HT1080 (cell line): ENCODE results near the gene IGSF22. TPM values are rescaled to one million over a fixed set of nuclear protein-coding genes. Genes with fewer than 3 reads are reported as not detected.
"Not testable (repeated sequence)": the region's sequence is repeated elsewhere in the genome, so short reads cannot be mapped to it uniquely, and the experiment has no call there.

Source experiments
- DNase-seq: peaks from one replicate; pipeline ENCODE4 v3.0.0-alpha.2; 2015; ENCODE audit warnings: low read depth
- total RNA-seq: library from RNA; depleted of rRNA; stranded (reverse); fragments of >200 nt; shearing (Covaris generic); gene quantifications from 2 replicates; pipeline ENCODE4 v1.2.3, GENCODE V29; 2014; rRNA removed

The IGSF22 gene
- total RNA-seq, 1 experiment from 2014 or later: not detected

DNA sequence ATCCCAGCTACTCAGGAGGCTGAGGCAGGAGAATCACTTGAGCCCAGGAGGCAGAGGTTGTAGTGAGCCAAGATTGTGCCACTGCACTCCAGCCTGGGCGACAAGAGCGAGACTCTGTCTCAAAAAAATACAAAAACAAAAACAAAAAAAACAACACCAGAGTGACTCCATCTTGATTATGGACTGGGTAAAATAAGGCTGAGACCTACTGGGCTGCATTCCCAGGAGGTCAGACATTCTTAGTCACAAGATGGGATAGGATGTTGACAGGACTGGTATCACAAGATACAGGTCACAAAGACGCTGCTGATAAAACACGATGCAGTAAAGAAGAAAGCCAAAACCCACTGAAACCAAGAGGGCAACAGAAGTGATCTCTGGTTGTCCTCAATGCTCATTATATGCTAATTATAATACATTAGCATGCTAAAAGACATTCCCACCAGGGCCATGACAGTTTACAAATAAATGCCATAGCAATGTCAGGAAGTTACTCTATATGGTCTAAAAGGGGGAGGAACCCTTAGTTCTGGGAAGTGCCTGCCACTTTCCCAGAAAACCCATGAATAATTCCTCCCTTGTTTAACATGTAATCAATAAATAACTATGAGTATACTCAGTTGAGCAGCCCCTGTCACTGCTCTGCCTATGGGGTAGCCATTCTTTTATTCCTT, 34.4 kb downstream of the IGSF22 start:
- not testable (repeated sequence) for DNase-seq

DNA sequence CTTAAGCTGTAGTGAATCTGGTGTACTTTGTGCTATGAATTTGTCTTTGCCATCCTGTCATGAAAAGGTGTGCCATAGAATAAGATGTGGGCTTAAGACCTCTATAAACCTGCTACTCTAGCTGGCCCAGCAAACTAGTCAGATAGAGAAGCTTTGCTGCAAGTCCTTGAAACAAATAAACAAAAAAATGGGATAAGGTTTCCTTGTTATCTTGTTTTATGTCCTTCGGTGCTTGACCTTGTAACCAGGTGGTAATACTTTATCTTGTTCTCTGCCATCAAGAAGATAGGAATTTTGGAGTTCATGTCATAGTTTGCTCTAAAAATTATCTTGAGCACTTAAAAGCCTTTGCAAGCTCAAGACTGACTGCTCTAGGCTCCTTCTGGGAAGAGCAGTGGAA, 41.7 kb downstream of the IGSF22 start:
- no peak for DNase-seq

DNA sequence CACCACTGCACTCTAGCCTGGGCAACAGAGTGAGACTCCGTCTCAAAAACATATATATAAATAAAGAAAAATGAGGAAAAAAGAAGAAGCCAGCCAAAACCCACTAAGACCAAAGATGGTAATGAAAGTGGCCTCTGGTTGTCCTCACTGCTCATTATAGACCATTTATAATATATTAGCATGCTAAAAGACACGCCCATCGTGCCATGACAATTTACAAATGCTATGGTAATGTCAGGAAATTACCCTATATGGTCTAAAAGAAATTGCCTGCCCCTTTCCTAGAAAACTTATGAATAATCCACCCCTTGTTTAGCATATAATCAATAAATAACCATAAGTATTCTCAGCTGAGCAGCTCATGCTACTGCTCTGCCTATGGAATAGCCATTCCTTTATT, 43.5 kb downstream of the IGSF22 start:
- DNase-seq: no peak

GRCh38 chr11:18681949-18682348, 44.0 kb downstream of the IGSF22 start:
- peak; percentile 65 for DNase-seq

DNA sequence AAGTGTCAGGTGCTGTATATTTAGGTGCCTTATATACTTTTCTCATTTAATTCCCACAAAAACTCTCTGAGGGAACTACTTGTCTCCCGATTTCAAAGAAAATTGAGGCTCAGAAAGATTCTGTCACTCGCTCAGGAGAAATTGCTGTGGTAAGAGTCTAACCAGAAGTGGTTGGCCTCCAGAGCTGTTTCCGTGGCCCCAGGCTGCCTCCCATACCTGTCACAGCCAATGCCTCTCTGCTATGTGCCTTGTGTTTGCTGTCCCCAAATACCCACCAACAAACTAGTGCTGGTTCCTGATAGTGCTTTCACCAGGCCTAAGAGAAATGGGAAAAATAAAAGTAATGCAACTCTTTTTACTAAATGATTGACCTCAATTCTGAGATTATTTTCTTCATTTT, 48.4 kb downstream of the IGSF22 start:
- no peak for DNase-seq

DNA sequence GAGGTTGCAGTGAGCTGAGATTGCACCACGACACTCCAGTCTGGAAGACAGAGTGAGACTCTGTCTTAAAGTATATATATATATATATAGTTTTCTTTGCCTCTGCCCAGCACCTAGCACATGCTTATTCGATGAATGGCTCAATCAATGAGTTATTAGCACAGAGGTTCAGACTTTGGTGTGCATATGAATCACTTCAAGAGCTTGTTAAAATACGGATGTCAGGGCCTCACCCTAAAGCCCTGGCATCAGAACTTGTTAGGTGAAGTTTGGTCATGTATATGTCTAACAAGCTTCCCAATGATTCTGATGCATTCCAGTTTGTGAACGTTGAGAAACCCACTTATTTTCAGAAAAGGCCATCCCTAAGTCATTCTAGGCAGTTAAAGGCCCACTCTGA, 49.2 kb downstream of the IGSF22 start:
- no peak for DNase-seq

DNA sequence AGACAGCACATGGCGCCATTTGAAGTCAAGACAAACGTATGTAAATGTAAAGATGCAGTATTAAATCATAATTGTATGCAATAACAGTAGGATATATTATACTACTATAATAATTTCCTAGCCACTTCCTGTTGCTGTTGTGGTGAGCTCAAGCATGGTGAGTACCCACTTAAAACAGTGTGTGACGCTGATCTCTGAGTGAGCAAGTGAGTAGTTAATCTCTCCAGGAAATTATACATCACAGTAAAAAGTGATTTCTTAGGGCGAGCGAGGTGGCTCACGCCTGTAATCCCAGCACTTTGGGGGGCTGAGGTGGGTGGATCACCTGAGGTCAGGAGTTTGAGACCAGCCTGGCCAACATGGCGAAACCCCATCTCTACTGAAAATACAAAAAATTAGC, 53.8 kb downstream of the IGSF22 start:
- peak; percentile 62 for DNase-seq

DNA sequence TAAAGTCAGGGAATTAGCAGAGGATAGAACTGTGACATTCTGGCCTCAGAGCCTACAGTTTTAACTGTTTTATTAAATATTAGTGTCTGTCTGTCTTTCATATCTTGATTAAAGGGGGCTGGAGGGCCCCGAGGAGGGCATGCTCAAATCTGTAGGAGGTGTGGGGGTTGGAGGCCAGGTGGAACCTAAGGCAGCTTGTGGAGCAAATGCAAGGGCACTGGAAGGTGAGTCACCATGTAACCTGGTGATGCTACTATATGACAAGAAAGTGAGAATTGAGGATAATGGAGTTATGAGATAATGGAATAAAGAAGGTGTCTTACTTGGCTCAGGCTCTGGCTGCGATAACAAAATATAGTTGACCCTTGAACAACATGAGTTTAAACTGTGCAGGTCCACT, 54.7 kb downstream of the IGSF22 start:
- no peak for DNase-seq

GRCh38 chr11:18669711-18670110, 56.3 kb downstream of the IGSF22 start:
- no peak for DNase-seq

GRCh38 chr11:18669219-18669596, 56.8 kb downstream of the IGSF22 start:
- DNase-seq: peak; percentile 56

GRCh38 chr11:18668131-18668530, 57.9 kb downstream of the IGSF22 start:
- DNase-seq: no peak

- DNase-seq: not testable (repeated sequence)
These were observed 60.6 kb downstream of the IGSF22 start for GRCh38 chr11:18665353-18665872.

DNA sequence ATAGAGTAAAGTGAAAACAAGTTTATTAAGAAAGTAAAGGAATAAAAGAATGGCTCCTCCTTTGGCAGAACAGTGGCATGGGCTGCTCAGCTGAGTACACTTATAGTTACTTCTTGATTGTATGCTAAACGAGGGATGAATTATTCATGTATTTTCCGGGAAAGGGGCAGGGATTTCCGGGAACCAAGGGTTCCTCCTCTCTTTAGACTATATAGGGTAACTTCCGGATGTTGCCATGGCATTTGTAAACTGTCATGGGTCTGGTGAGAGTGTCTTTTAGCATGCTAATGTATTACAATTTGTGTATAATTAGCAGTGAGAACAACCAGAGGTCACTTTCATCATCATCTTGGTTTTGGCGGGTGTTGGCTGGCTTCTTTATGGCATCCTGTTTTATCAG, 68.3 kb downstream of the IGSF22 start:
- no peak for DNase-seq

Other genes with a start within 250 kb of the IGSF22 start
- gene TSG101, start 199.2 kb downstream of the IGSF22 start, total RNA-seq: 114 and 142 TPM in 2 replicates
- gene UEVLD, start 137.5 kb downstream of the IGSF22 start, total RNA-seq: 14.2 and 19.9 TPM in 2 replicates
- 0.73 TPM in 1 of 2 replicates, not detected in the other for gene MISFA, start 126.4 kb downstream of the IGSF22 start, total RNA-seq
- 15.5 and 16.7 TPM in 2 replicates for gene SPTY2D1, start 91.8 kb downstream of the IGSF22 start, total RNA-seq
- 0.47 and 1.3 TPM in 2 replicates for gene TMEM86A, start 27.4 kb downstream of the IGSF22 start, total RNA-seq
- not detected in 2 replicates for gene PTPN5, start 65.6 kb upstream of the IGSF22 start, total RNA-seq
- gene MRGPRX1, start 213.2 kb upstream of the IGSF22 start, total RNA-seq: not detected in 2 replicates